COLO668 (cell line): ENCODE results near the gene DIP2A.

Experiments used
- DNase-seq: peaks from one replicate; lab custom pipeline; 2025; ENCODE audit not compliant: unreplicated experiment; lab: John Stamatoyannopoulos, UW

Gene DIP2A

GRCh38 chr21:46458315-46459023 is at the start of gene DIP2A:
Gene DIP2A, plus strand, starts transcription at chr21:46458891. Its CDS starts 241 bp downstream, at chr21:46459132.
- peak; percentile 99 for DNase-seq

- no peak for DNase-seq
Measured at GRCh38 chr21:46409641-46410406, 48.9 kb upstream of the DIP2A start.

- no peak for DNase-seq
Measured at GRCh38 chr21:46410516-46410915, 48.2 kb upstream of the DIP2A start.

GRCh38 chr21:46411236-46411635 is 47.5 kb upstream of the DIP2A start:
- no peak for DNase-seq

GRCh38 chr21:46411691-46412090 is 47.0 kb upstream of the DIP2A start:
- DNase-seq: no peak

- DNase-seq: no peak
Measured at GRCh38 chr21:46412521-46413364, 45.9 kb upstream of the DIP2A start.

GRCh38 chr21:46413365-46413696 is 45.4 kb upstream of the DIP2A start:
- no peak for DNase-seq

- DNase-seq: no peak
Measured at GRCh38 chr21:46414965-46415275, 43.8 kb upstream of the DIP2A start.

- DNase-seq: no peak
Measured at GRCh38 chr21:46416551-46416950, 42.1 kb upstream of the DIP2A start.

- no peak for DNase-seq
Measured at GRCh38 chr21:46418265-46418946, 40.3 kb upstream of the DIP2A start.

GRCh38 chr21:46420241-46421190 is 38.2 kb upstream of the DIP2A start:
- DNase-seq: no peak

- no peak for DNase-seq
Measured at GRCh38 chr21:46421191-46421750, 37.4 kb upstream of the DIP2A start.

- no peak for DNase-seq
Measured at GRCh38 chr21:46421756-46422555, 36.7 kb upstream of the DIP2A start.

GRCh38 chr21:46422636-46423241 is 36.0 kb upstream of the DIP2A start:
- no peak for DNase-seq

- DNase-seq: no peak
Measured at GRCh38 chr21:46423546-46424038, 35.1 kb upstream of the DIP2A start.

GRCh38 chr21:46424039-46424591 is 34.6 kb upstream of the DIP2A start:
- DNase-seq: no peak

GRCh38 chr21:46424621-46425020 is 34.1 kb upstream of the DIP2A start:
- DNase-seq: no peak

- DNase-seq: no peak
Measured at GRCh38 chr21:46425041-46425440, 33.6 kb upstream of the DIP2A start.
